HepG2 (cell line): ENCODE data around the gene PAIP1. TPM values are rescaled to one million over a fixed set of nuclear protein-coding genes. Genes with fewer than 3 reads are reported as not detected.

Experiments used
- ATAC-seq: fragments of 200-7000 bp; cut with Tn5 transposase; 3 replicates; pipeline ENCODE4 v1.9.1; 2020; ENCODE audit warnings: mild to moderate bottlenecking, moderate library complexity
- BruUV-seq: library from RNA; stranded (reverse); fragments of 400-500 nt; replicated peaks from 2 replicates; lab custom pipeline; 2021; lab: Mats Ljungman, UMichigan
- CTCF ChIA-PET: fragments of 300-600 bp; formaldehyde crosslinking; extraction: SDS; loops from one replicate; lab custom pipeline; 2021; ENCODE audit warnings: low total read pairs, inconsistent platforms, low intra/inter-chr PET ratio; lab: Yijun Ruan, JAX
- POLR2A ChIA-PET: fragments of 350-600 bp; sonication (Branson Sonifier 250); formaldehyde crosslinking; loops from one replicate; lab custom pipeline; 2020; ENCODE audit warnings: antibody characterized with exemption, inconsistent platforms; lab: Yijun Ruan, JAX
- DNase-seq: peaks from one replicate; pipeline ENCODE4 v3.0.0-alpha.2; 2015; ENCODE audit warnings: low spot score
- FAIRE-seq: peaks from 3 replicates; lab custom pipeline; 2011; peaks lifted over from hg19 to GRCh38; lab: Jason Lieb, UNC
- H2AFZ ChIP-seq: one replicate; pipeline ENCODE4 v1.6.1; 2011; ENCODE audit warnings: low read length, inconsistent platforms
- H3K27ac ChIP-seq: fragments of 300-600 bp; 3 replicates; pipeline ENCODE4 v1.8.0; 2011; ENCODE audit warnings: mixed run types, mild to moderate bottlenecking, mixed read lengths, low read length, inconsistent platforms; ENCODE audit not compliant: insufficient read depth; ENCODE audit errors: extremely low read length
- H3K27me3 ChIP-seq, 2 experiments: fragments of 200-600 bp in 1 of 2; 2 replicates in 1 of 2; 3 replicates in 1 of 2; pipeline versions ENCODE4 v1.6.0 to v1.8.0; 2011; ENCODE audit warnings: low read length in 2 of 2, mild to moderate bottlenecking in 2 of 2, moderate library complexity in 2 of 2, inconsistent platforms in 1 of 2; ENCODE audit not compliant: insufficient read depth in 2 of 2, control insufficient read depth in 1 of 2
- H3K36me3 ChIP-seq, 2 experiments: fragments of 200-600 bp in 1 of 2; replicated peaks in 1 of 2; 2 replicates in 1 of 2; 3 replicates in 1 of 2; pipeline versions ENCODE4 v1.5.1 to v1.8.0; 2011; ENCODE audit warnings: low read length in 2 of 2, inconsistent platforms in 1 of 2; ENCODE audit not compliant: insufficient read depth in 2 of 2, control insufficient read depth in 1 of 2
- H3K4me1 ChIP-seq: 2 replicates; pipeline ENCODE4 v1.5.1; 2012; ENCODE audit warnings: low read length, inconsistent platforms; ENCODE audit not compliant: insufficient read depth
- H3K4me2 ChIP-seq: 2 replicates; pipeline ENCODE4 v1.6.0; 2011; ENCODE audit warnings: low read depth, low read length, inconsistent platforms
- H3K4me3 ChIP-seq, 3 experiments: fragments of 200-600 bp in 1 of 3; sonication (generic), shearing (Covaris generic) in 1 of 3; replicated peaks in 1 of 3; 2 replicates each; pipeline ENCODE4 v1.5.1; 2011 to 2016; ENCODE audit warnings: low read length in 3 of 3, inconsistent platforms in 2 of 3, low read depth in 2 of 3, mild to moderate bottlenecking in 2 of 3, control low read depth in 1 of 3, mixed read lengths in 1 of 3; ENCODE audit not compliant: insufficient read depth in 1 of 3
- H3K79me2 ChIP-seq: one replicate; pipeline ENCODE4 v1.6.1; 2011; ENCODE audit warnings: low read length, inconsistent platforms; ENCODE audit not compliant: insufficient read depth
- H3K9ac ChIP-seq: 2 replicates; pipeline ENCODE4 v1.6.0; 2011; ENCODE audit warnings: mild to moderate bottlenecking, low read depth, low read length, inconsistent platforms; ENCODE audit not compliant: insufficient read depth
- H3K9me3 ChIP-seq: 2 replicates; pipeline ENCODE4 v1.5.1; 2012; ENCODE audit warnings: mild to moderate bottlenecking, low read length
- H4K20me1 ChIP-seq: 2 replicates; pipeline ENCODE4 v1.6.0; 2011; ENCODE audit warnings: inconsistent platforms, mild to moderate bottlenecking, low read length, moderate library complexity; ENCODE audit not compliant: insufficient read depth
- ELF1 ChIP-seq: sonication (generic); formaldehyde crosslinking; IDR thresholded peaks from 2 replicates; pipeline ENCODE4 v1.4.0; 2020; ENCODE audit warnings: missing genetic modification reagents
- ELF3 ChIP-seq: IDR thresholded peaks from 2 replicates; pipeline ENCODE4 v1.6.1; 2016; ENCODE audit warnings: missing genetic modification reagents, missing compliant biosample characterization
- HHEX ChIP-seq: IDR thresholded peaks from 2 replicates; pipeline ENCODE4 v1.6.1; 2016; ENCODE audit warnings: control low read depth
- MYPOP ChIP-seq: sonication (generic); formaldehyde crosslinking; IDR thresholded peaks from 2 replicates; pipeline ENCODE4 v1.8.1; 2023; ENCODE audit warnings: mild to moderate bottlenecking, moderate library complexity, missing genetic modification reagents
- PCBP1 ChIP-seq: fragments of 200-400 bp; formaldehyde crosslinking; IDR thresholded peaks from 2 replicates; pipeline ENCODE4 v1.6.1; 2017; ENCODE audit warnings: mild to moderate bottlenecking, low read depth, low read length, borderline replicate concordance
- YY1 ChIP-seq: IDR thresholded peaks from 2 replicates; pipeline ENCODE4 v1.6.1; 2011; ENCODE audit warnings: low read length, low read depth, moderate library complexity, mild to moderate bottlenecking; ENCODE audit not compliant: insufficient read depth, insufficient replicate concordance
- ZNF280B ChIP-seq: sonication (generic); formaldehyde crosslinking; IDR thresholded peaks from 2 replicates; pipeline ENCODE4 v1.5.0; 2020; ENCODE audit warnings: missing genetic modification reagents, mild to moderate bottlenecking, borderline replicate concordance
- ZNF644 ChIP-seq: IDR thresholded peaks from 2 replicates; pipeline ENCODE4 v1.6.1; 2016; ENCODE audit warnings: low read depth
- WGBS: methylation state at CpG from one replicate; pipeline ENCODE4 v1.1.6; 2017; ENCODE audit warnings: low lambda C conversion rate; 5-methylcytosine and 5-hydroxymethylcytosine counted together
- in situ Hi-C: cut with HindIII; loops from 2 replicates; pipeline ENCODE4 v1.10.0; 2017; ENCODE audit warnings: low pct_unique_long_range_greater_than_20kb; ENCODE audit not compliant: extremely low pct_ligation_motif_present
- intact Hi-C: fragments of 100-400 bp; cut with micrococcal nuclease; formaldehyde crosslinking; loops from one replicate; pipeline ENCODE4 v1.10.0; 2022; ENCODE audit not compliant: unreplicated experiment
- polyA plus RNA-seq, 8 experiments: library from polyadenylated mRNA; depleted of rRNA in 3 of 8; stranded (reverse) in 7 of 8; unstranded in 1 of 8; fragments of >200 nt; fragmentation: Illumina TruSeq in 4 of 8; extraction: Trizol in 4 of 8; gene quantifications; 2 replicates each; pipeline versions ENCODE4 v1.2.1 to v1.2.3, GENCODE V29; 2011 to 2016; ENCODE audit warnings: low read depth in 4 of 8, missing spikeins in 1 of 8, mixed read lengths in 1 of 8; ENCODE audit not compliant: insufficient read depth in 1 of 8
- total RNA-seq, 5 experiments: library from RNA; depleted of rRNA; stranded (reverse); fragments of >200 nt; fragmentation: Illumina TruSeq; extraction: Trizol; gene quantifications; 2 replicates each; pipeline ENCODE4 v1.2.3, GENCODE V29; 2016; ENCODE audit warnings: low read depth in 1 of 5

Gene PAIP1
- total and polyA plus RNA-seq, 2 of the 13 experiments (the other 11 are each of a cell fraction or from before 2014, with no cell fraction given): 96.6 to 116 TPM

GRCh38 chr5:43520615-43521014, 36.3 kb downstream of the PAIP1 start (continued):
- TF ChIP-seq PCBP1 (no peak), ZNF280B (CRISPR knock-in tag) (no peak), ELF3 (no peak), MYPOP (CRISPR knock-in tag) (no peak), ELF1 (CRISPR knock-in tag) (no peak)

- H2AFZ ChIP-seq: peak overlapping the region; percentile 89
- FAIRE-seq: no peak
- no peaks in the 10 kb centered on the region for H3K9me3 ChIP-seq
- H3K9ac ChIP-seq: peak overlapping the region; percentile 69
- POLR2A ChIA-PET: interaction anchor here (1.0 to 2.2 kb wide), 9 partner anchors 9 to 394 kb away, joined by 3 to 52 read pairs (median 5); partner anchors contain the start of genes HMGCS1, NNT, TMEM267 and ZNF131
- no peaks in the 10 kb centered on the region for H3K36me3 ChIP-seq
- peaks cover 35% of the 10 kb centered on the region for H3K4me1 ChIP-seq
- H4K20me1 ChIP-seq: no peaks in the 10 kb centered on the region
- no peak for TF ChIP-seq HHEX (CRISPR knock-in tag)
- peak; percentile 65; the same call in 1 of the 2 replicates for TF ChIP-seq ZNF644 (CRISPR knock-in tag)
- peak; percentile 47 for TF ChIP-seq YY1
- H3K79me2 ChIP-seq: peaks cover 21% of the 10 kb centered on the region
- no peaks in the 10 kb centered on the region for H3K27me3 ChIP-seq
- 21% methylated on average over 1 of the region's 1 CpG for WGBS
- no TSS peak for BruUV-seq
- intact Hi-C loops (loop anchor here (2.0 kb wide), 1 partner anchor 33 kb away; the partner anchor contains the start of gene TMEM267), in situ Hi-C loops (no loop called here)
- peak overlapping the region; percentile 83 for H3K27ac ChIP-seq
- ATAC-seq: no peak
- H3K4me2 ChIP-seq: peak overlapping the region; percentile 68
- CTCF ChIA-PET: no interaction called here
- DNase-seq: no peak
- peak overlapping the region; percentile 74 to 92 (median 82) for H3K4me3 ChIP-seq
Observed at GRCh38 chr5:43515678-43516048, 41.2 kb downstream of the PAIP1 start.
